ENCODE data around the gene ZNF148. TPM values are rescaled to one million over a fixed set of nuclear protein-coding genes. Genes with fewer than 3 reads are reported as not detected.
A peak's percentile ranks its signal among the peaks of the same experiment; 100 is the strongest.

Gene ZNF148
- total RNA-seq, 1 donor: 40.1 TPM

DNA sequence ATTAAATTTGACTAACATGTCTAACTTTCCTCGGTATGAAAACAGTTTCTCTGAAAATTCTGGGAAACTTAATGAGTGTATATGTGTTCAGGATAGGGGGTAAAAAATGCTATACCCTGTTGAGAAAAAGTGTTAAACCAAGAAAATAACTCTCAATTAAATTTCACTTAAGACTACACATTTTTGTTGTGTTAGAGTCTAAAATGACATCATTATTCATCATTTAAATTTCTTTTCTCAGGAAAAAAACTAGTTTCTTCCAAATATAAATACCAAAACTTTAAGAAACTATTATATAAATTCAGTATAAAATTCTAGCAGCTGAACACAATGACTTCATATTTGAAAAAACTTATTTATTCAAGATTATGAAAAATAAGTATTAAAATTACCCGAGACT lies 52.2 kb downstream of the ZNF148 start:
- no peak for DNase-seq (ENCODE audit: low read depth)
- no peak overlapping the region for H3K4me3 ChIP-seq (ENCODE audit: low read depth, low read length)
- TF ChIP-seq, protein P1, sequence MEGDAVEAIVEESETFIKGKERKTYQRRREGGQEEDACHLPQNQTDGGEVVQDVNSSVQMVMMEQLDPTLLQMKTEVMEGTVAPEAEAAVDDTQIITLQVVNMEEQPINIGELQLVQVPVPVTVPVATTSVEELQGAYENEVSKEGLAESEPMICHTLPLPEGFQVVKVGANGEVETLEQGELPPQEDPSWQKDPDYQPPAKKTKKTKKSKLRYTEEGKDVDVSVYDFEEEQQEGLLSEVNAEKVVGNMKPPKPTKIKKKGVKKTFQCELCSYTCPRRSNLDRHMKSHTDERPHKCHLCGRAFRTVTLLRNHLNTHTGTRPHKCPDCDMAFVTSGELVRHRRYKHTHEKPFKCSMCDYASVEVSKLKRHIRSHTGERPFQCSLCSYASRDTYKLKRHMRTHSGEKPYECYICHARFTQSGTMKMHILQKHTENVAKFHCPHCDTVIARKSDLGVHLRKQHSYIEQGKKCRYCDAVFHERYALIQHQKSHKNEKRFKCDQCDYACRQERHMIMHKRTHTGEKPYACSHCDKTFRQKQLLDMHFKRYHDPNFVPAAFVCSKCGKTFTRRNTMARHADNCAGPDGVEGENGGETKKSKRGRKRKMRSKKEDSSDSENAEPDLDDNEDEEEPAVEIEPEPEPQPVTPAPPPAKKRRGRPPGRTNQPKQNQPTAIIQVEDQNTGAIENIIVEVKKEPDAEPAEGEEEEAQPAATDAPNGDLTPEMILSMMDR (IDR thresholded peaks at IDR 0.05; ENCODE audit: insufficient read depth, low read length): no peak

DNA sequence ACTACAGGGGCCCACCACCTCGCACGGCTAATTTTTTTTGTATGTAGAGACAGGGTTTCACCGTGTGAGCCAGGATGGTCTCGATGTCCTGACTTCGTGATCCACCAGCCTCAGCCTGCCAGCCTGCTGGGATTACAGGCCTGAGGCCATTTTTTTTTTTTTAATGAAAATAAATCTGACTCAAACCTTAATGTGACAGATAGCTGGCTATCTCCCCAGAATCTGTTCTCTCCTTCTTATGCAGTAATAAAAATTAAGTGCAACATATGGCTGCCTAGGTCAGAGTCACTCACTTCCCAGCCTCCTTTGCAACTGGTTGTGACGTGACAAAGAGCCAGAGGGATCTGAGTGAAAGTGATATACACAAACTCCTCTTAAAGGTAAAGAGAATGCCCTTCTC lies 53.0 kb downstream of the ZNF148 start:
- H3K4me3 ChIP-seq (ENCODE audit: low read depth, low read length): no peak overlapping the region
- DNase-seq (ENCODE audit: low read depth): peak; percentile 76
- TF ChIP-seq, protein P1 (IDR thresholded peaks at IDR 0.05; ENCODE audit: insufficient read depth, low read length): no peak

DNA sequence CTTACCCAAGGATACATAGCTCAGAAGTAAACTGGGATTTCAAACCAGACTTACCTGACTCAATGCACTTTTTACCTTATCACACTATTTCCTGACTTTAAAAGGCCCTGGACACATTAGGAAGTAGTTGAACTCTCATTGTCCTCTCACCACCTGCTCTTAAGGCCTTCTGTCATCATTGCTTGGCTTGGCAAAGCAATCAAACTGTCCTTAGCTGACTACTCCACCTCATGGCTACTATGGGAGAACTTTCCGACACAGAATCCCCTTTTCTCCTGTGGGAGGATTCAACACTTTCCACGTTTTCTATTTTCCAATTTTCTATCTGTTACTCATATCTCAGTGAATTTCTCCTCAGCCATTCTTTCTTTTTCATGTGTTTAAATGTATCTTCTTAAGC lies 55.4 kb downstream of the ZNF148 start:
- no peak overlapping the region for H3K4me3 ChIP-seq (ENCODE audit: low read depth, low read length)
- DNase-seq (ENCODE audit: low read depth): no peak
- TF ChIP-seq, protein P1 (IDR thresholded peaks at IDR 0.05; ENCODE audit: insufficient read depth, low read length): no peak

DNA sequence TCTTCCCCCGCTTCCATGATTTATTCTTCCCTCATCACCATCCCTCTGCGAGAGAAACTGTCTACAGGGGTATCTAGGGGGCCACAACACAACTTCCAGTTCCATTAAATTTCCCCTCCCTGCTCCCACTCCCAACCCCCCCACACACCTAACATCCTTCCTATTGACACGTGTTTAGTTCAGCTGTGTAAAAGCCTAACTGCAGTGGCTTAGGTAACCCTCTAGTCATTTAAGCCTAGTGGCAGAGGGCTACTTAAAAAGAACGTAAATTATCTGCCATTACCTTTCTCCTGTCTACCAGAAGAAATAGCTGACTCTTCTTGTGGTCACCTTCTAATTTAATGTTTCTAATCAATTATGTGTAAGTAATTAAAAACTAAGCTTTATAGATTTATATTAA lies 56.3 kb downstream of the ZNF148 start:
- no peak for DNase-seq (ENCODE audit: low read depth)
- TF ChIP-seq, protein P1 (IDR thresholded peaks at IDR 0.05; ENCODE audit: insufficient read depth, low read length): no peak
- H3K4me3 ChIP-seq (ENCODE audit: low read depth, low read length): no peak overlapping the region

DNA sequence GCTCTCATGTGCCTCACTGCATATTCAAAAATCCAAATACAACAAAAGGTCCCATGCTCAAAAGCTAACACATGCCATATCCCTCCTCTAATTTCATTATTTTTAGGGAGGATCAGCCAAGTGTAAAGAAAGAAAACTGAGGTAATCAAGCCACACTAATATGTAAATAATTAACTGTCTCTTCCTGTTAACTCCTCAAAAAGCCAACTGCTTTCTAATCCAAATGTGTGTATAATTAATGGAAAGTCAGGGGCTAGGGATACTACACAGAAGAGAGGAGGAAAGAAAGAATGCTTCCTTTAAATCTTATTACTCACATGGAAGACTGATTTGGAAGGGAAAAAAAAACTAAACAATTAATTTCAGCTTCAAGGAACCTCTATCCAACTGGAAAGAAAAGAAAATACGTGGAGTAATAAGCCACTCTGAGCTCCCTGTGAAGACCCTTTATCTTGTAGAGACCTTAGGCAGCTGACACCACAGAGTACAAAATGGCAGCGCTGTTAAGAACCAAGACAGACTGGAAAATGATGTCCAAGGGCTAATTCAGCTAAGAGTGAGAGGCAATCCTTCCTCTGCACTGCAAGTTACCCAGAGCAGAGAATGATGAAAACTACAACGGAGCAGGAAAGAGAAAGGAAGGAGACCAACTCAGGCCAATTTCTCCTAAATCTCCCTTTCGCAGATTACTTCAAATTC lies 56.8 kb downstream of the ZNF148 start:
- no peak overlapping the region for H3K4me3 ChIP-seq (ENCODE audit: low read depth, low read length)
- TF ChIP-seq, protein P1 (IDR thresholded peaks at IDR 0.05; ENCODE audit: insufficient read depth, low read length): no peak
- DNase-seq (ENCODE audit: low read depth): no peak

DNA sequence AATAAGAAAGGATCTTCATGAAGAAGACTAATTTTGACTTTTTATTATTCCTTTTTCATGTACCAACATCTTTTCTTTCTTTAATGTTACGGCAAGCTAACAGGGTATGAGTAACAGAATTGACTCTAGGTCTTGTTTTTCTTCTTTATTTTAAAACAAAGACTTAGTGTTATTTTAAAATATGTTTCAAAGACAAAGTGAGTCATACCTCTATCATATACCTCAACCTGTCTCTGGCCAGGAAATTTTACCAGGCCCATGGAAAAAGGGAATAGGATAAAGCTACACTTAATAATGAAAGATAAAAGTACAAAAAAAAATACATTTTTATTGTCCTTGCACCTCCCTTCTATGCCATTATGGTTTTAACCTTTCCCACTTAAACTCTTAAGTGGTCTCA lies 57.4 kb downstream of the ZNF148 start:
- no peak overlapping the region for H3K4me3 ChIP-seq (ENCODE audit: low read depth, low read length)
- peak; percentile 20 for DNase-seq (ENCODE audit: low read depth)
- TF ChIP-seq, protein P1 (IDR thresholded peaks at IDR 0.05; ENCODE audit: insufficient read depth, low read length): no peak

DNA sequence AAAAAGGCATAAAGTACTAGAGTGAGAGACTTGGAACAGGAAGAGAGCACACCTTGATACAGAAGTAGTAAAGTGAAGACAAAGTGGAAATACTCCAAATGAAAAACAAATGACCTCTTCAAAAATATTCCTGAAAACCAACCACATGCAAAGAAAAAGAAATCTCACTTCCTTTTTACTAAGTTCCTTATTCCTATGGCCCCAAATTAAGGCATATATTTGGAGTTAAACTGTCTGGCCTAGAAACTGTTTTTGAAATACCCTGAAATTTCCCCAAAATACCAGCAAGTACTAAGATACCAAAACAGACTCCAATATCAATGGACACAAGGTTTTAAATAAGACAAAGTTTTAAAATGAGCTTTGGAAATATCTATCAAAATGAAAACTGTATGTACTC lies 58.2 kb downstream of the ZNF148 start:
- no peak for DNase-seq (ENCODE audit: low read depth)
- TF ChIP-seq, protein P1 (IDR thresholded peaks at IDR 0.05; ENCODE audit: insufficient read depth, low read length): no peak
- H3K4me3 ChIP-seq (ENCODE audit: low read depth, low read length): no peak overlapping the region

Data from fibroblast of the aortic adventitia (primary cell).